HUDEP-2 (cell line): ENCODE measurements around the gene DNAH6.
A peak's percentile ranks its signal among the peaks of the same experiment; 100 is the strongest.

Experiments used
- DNase-seq, 76 experiments: peaks; one replicate each; lab custom pipeline; 2025; ENCODE audit not compliant: unreplicated experiment in 76 of 76; lab: John Stamatoyannopoulos, UW

DNAH6 gene

GRCh38 chr2:84628486-84628885 lies 112.2 kb downstream of the DNAH6 start:
- DNase-seq: no peak

- DNase-seq: no peak
Measured at GRCh38 chr2:84629550-84629949, 113.3 kb downstream of the DNAH6 start.

GRCh38 chr2:84631047-84631446 lies 114.7 kb downstream of the DNAH6 start:
- peak in 16 of 76 experiments; percentile 0 to 38 (median 9) for DNase-seq

- no peak for DNase-seq
Measured at GRCh38 chr2:84631985-84632384, 115.7 kb downstream of the DNAH6 start.

GRCh38 chr2:84636080-84636971 lies 120.0 kb downstream of the DNAH6 start:
- DNase-seq: no peak

GRCh38 chr2:84639751-84640150 lies 123.5 kb downstream of the DNAH6 start:
- no peak for DNase-seq

GRCh38 chr2:84640411-84640810 lies 124.1 kb downstream of the DNAH6 start:
- no peak for DNase-seq

GRCh38 chr2:84641021-84641420 lies 124.7 kb downstream of the DNAH6 start:
- DNase-seq: no peak

GRCh38 chr2:84643991-84644390 lies 127.7 kb downstream of the DNAH6 start:
- no peak for DNase-seq

GRCh38 chr2:84646514-84646913 lies 130.2 kb downstream of the DNAH6 start:
- DNase-seq: no peak

GRCh38 chr2:84647267-84647666 lies 131.0 kb downstream of the DNAH6 start:
- DNase-seq: no peak

- DNase-seq: no peak
Measured at GRCh38 chr2:84649058-84649457, 132.8 kb downstream of the DNAH6 start.

GRCh38 chr2:84649487-84650142 lies 133.3 kb downstream of the DNAH6 start:
- no peak for DNase-seq

GRCh38 chr2:84652431-84652830 lies 136.1 kb downstream of the DNAH6 start:
- DNase-seq: no peak

GRCh38 chr2:84653302-84653701 lies 137.0 kb downstream of the DNAH6 start:
- DNase-seq: no peak

- DNase-seq: no peak
Measured at GRCh38 chr2:84654414-84654813, 138.1 kb downstream of the DNAH6 start.

- no peak for DNase-seq
Measured at GRCh38 chr2:84669122-84669521, 152.8 kb downstream of the DNAH6 start.

GRCh38 chr2:84674099-84674498 lies 157.8 kb downstream of the DNAH6 start:
- no peak for DNase-seq

- DNase-seq: no peak
Measured at GRCh38 chr2:84674586-84674985, 158.3 kb downstream of the DNAH6 start.

- DNase-seq: no peak
Measured at GRCh38 chr2:84676295-84676694, 160.0 kb downstream of the DNAH6 start.

GRCh38 chr2:84678214-84678613 lies 161.9 kb downstream of the DNAH6 start:
- no peak for DNase-seq
